GM12878 (cell line): ENCODE measurements around the gene CHERP. TPM values are rescaled to one million over a fixed set of nuclear protein-coding genes. Genes with fewer than 3 reads are reported as not detected.
A peak's percentile ranks its signal among the peaks of the same experiment; 100 is the strongest.

Experiments used
- ATAC-seq: fragments of 200-7000 bp; cut with Tn5 transposase; 3 replicates; pipeline ENCODE4 v1.9.1; 2020; ENCODE audit warnings: mild to moderate bottlenecking, moderate library complexity
- BruUV-seq: library from RNA; stranded (reverse); fragments of 400-500 nt; replicated peaks from 2 replicates; lab custom pipeline; 2021; lab: Mats Ljungman, UMichigan
- CTCF ChIA-PET: fragments of 300-600 bp; sonication (Branson Sonifier 250); formaldehyde crosslinking; extraction: SDS; loops from one replicate; lab custom pipeline; 2021; ENCODE audit warnings: inconsistent platforms; lab: Yijun Ruan, JAX
- POLR2A ChIA-PET: fragments of 350-600 bp; formaldehyde crosslinking; extraction: SDS; loops from one replicate; lab custom pipeline; 2021; ENCODE audit warnings: inconsistent platforms; lab: Charles Lee
- RAD21 ChIA-PET: fragments of 300-600 bp; sonication (Branson Sonifier 250); formaldehyde crosslinking; loops from one replicate; lab custom pipeline; 2023; ENCODE audit warnings: antibody characterized with exemption; ENCODE audit not compliant: unreplicated experiment; lab: Charles Lee
- SMC1A ChIA-PET: fragments of 300-600 bp; sonication (Branson Sonifier 250); formaldehyde crosslinking; loops from one replicate; lab custom pipeline; 2023; ENCODE audit not compliant: unreplicated experiment, uncharacterized antibody; lab: Charles Lee
- DNase-seq: peaks from one replicate; pipeline ENCODE4 v3.0.0-alpha.2; 2011; ENCODE audit warnings: low read depth, low spot score
- FAIRE-seq: peaks from 3 replicates; lab custom pipeline; 2011; peaks lifted over from hg19 to GRCh38; lab: Jason Lieb, UNC
- H2AFZ ChIP-seq: 2 replicates; pipeline ENCODE4 v1.6.0; 2011; ENCODE audit warnings: low read depth, low read length, control low read depth; ENCODE audit not compliant: control insufficient read depth
- H3K27ac ChIP-seq: 2 replicates; pipeline ENCODE4 v1.5.1; 2011; ENCODE audit warnings: control low read depth; ENCODE audit not compliant: control insufficient read depth, insufficient read depth
- H3K27me3 ChIP-seq, 2 experiments: replicated peaks in 1 of 2; 2 replicates each; pipeline versions ENCODE4 v1.6.0 to v1.6.1; 2011; ENCODE audit warnings: low read length in 1 of 2; ENCODE audit not compliant: control insufficient read depth in 2 of 2, insufficient read depth in 2 of 2
- H3K36me3 ChIP-seq, 2 experiments: 2 replicates each; pipeline ENCODE4 v1.5.1; 2011; ENCODE audit warnings: low read length in 1 of 2; ENCODE audit not compliant: control insufficient read depth in 2 of 2, insufficient read depth in 2 of 2
- H3K4me1 ChIP-seq: 2 replicates; pipeline ENCODE4 v1.6.1; 2011; ENCODE audit warnings: mild to moderate bottlenecking, low read length, moderate library complexity, mixed read lengths; ENCODE audit not compliant: control insufficient read depth, insufficient read depth
- H3K4me2 ChIP-seq: 2 replicates; pipeline ENCODE4 v1.6.0; 2011; ENCODE audit warnings: control low read depth; ENCODE audit not compliant: control insufficient read depth, insufficient read depth
- H3K4me3 ChIP-seq: fragments of 200-600 bp; sonication (generic); 2 replicates; pipeline ENCODE4 v1.5.1; 2016
- H3K79me2 ChIP-seq: 2 replicates; pipeline ENCODE4 v1.6.0; 2011; ENCODE audit warnings: low read length; ENCODE audit not compliant: control insufficient read depth, insufficient read depth
- H3K9ac ChIP-seq: 2 replicates; pipeline ENCODE4 v1.8.0; 2011; ENCODE audit warnings: low read length, control low read depth, mixed read lengths; ENCODE audit not compliant: control insufficient read depth, insufficient read depth
- H3K9me3 ChIP-seq: replicated peaks from 3 replicates; pipeline ENCODE4 v1.5.1; 2011; ENCODE audit warnings: mild to moderate bottlenecking, low read length; ENCODE audit not compliant: control insufficient read depth, insufficient read depth
- H4K20me1 ChIP-seq: 2 replicates; pipeline ENCODE4 v1.6.0; 2011; ENCODE audit not compliant: control insufficient read depth, insufficient read depth
- NR2C1 ChIP-seq: fragments of 450-650 bp; IDR thresholded peaks from 2 replicates; pipeline ENCODE4 v1.6.1; 2017; ENCODE audit warnings: antibody characterized with exemption, mild to moderate bottlenecking, moderate library complexity
- RAD51 ChIP-seq: fragments of 450-650 bp; IDR thresholded peaks from 2 replicates; pipeline ENCODE4 v1.6.1; 2016; ENCODE audit warnings: moderate library complexity, mild to moderate bottlenecking, inconsistent platforms
- RCOR1 ChIP-seq: conservative IDR thresholded peaks from 2 replicates; pipeline ENCODE4 v1.6.1; 2012; ENCODE audit warnings: low read depth, low read length, improper control_type of control experiment
- ZZZ3 ChIP-seq: IDR thresholded peaks from 2 replicates; pipeline ENCODE4 v1.6.1; 2011; ENCODE audit warnings: low read depth; ENCODE audit not compliant: control insufficient read depth, insufficient read length
- WGBS: methylation state at CpG from one replicate; pipeline ENCODE4 v1.1.6; 2016; ENCODE audit warnings: low lambda C conversion rate; ENCODE audit not compliant: insufficient replicate concordance, insufficient coverage; ENCODE audit errors: missing lambda C conversion rate; 5-methylcytosine and 5-hydroxymethylcytosine counted together
- in situ Hi-C: fragments of 300-500 bp; cut with MboI; formaldehyde crosslinking; loops from 9 replicates; pipeline ENCODE4 v1.14.3; 2018; ENCODE audit warnings: mixed read lengths
- intact Hi-C: fragments of 100-400 bp; cut with micrococcal nuclease; formaldehyde crosslinking; loops from one replicate; pipeline ENCODE4 v1.14.2; 2022; ENCODE audit not compliant: unreplicated experiment
- polyA plus RNA-seq, 11 experiments: library from polyadenylated mRNA; depleted of rRNA in 4 of 11; unstranded in 6 of 11; stranded (reverse) in 5 of 11; fragments of >200 nt; fragmentation: Nextera tagmentation in 4 of 11; fragmentation: Illumina TruSeq in 1 of 11; extraction: Ambion mirVana in 4 of 11; extraction: Trizol in 1 of 11; gene quantifications; 1 replicate in 1 of 11; 2 replicates in 10 of 11; pipeline versions ENCODE4 v1.2.1 to v1.2.3, GENCODE V29; 2011 to 2016; ENCODE audit warnings: inconsistent platforms in 2 of 11, missing spikeins in 2 of 11, low read depth in 1 of 11
- total RNA-seq, 4 experiments: library from RNA; depleted of rRNA in 3 of 4; stranded (reverse); fragments of >200 nt in 3 of 4; fragmentation: Illumina TruSeq in 1 of 4; extraction: Trizol in 1 of 4; gene quantifications; 2 replicates each; pipeline versions ENCODE4 v1.2.1 to v1.2.3, GENCODE V29; 2013 to 2021

The CHERP gene
- total and polyA plus RNA-seq, 10 of the 15 experiments (the other 5 are each of a cell fraction or from before 2014, with no cell fraction given): 0.66 to 65.3 (median 12.2) TPM

DNA sequence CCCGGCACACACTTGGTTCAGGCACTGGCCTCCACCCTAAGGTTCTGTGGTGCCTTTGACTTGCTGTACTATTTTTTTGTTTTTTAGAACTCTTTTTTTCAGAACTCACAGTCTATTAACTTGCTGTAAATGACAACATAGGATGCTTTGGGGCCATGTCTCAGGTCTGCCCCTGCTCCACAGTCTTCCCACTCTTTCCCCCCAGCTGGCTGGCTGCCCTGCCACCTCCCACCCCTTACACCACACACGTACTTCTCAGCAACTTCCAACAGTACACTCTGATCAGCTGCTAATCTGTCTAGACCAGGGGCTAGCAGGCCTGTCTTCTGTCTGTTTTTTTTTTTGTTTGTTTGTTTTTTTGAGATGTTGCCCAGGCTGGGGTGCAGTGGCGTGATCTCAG lies 38.0 kb downstream of the CHERP start:
- no peak overlapping the region for H3K9ac ChIP-seq
- CTCF ChIA-PET: no interaction called here
- FAIRE-seq (no peak), ATAC-seq (no peak), DNase-seq (no peak)
- no peak overlapping the region for H3K4me2 ChIP-seq
- H3K27ac ChIP-seq: no peak overlapping the region
- no peaks in the 10 kb centered on the region for H3K9me3 ChIP-seq
- intact Hi-C loops (no loop called here), in situ Hi-C loops (no loop called here)
- SMC1A ChIA-PET: no interaction called here
- no peaks in the 10 kb centered on the region for H4K20me1 ChIP-seq
- peaks cover 0 to 4% of the 10 kb centered on the region in 2 experiments for H3K36me3 ChIP-seq
- H3K27me3 ChIP-seq: no peaks in the 10 kb centered on the region
- RAD21 ChIA-PET: no interaction called here
- POLR2A ChIA-PET: no interaction called here
- 62% methylated on average over 3 of the region's 3 CpGs for WGBS
- no peaks in the 10 kb centered on the region for H3K79me2 ChIP-seq
- no peak overlapping the region for H2AFZ ChIP-seq
- BruUV-seq: no TSS peak
- H3K4me3 ChIP-seq: no peak overlapping the region
- no peaks in the 10 kb centered on the region for H3K4me1 ChIP-seq
- no peak for TF ChIP-seq RAD51

DNA sequence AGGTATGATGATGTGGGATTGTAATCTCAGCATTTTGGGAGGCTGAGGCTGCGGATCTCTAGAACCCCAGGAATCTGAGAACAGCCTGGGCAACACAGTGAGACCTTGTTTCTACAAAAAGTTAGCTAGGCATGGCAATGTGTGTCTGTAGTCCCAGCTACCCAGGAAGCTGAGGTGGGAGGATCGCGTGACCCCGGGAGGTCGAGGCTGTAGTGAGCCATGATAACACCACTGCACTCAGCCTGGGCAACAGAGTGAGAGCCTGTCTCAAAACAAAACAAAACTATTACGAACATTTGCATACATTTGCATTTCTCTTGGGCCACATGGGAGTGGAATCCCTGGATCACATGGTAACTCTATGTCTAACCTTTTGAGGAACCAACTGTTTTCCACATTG lies 44.4 kb downstream of the CHERP start:
- ATAC-seq (no peak), FAIRE-seq (no peak), DNase-seq (no peak)
- Histone ChIP-seq H3K4me1 (peaks cover 3% of the 10 kb centered on the region; the same call in 1 of the 2 replicates), H3K4me2 (peak overlapping the region; percentile 25; the same call in 1 of the 2 replicates), H3K27me3 (no peaks in the 10 kb centered on the region), H3K9ac (no peak overlapping the region), H3K36me3 (peaks cover 0 to 4% of the 10 kb centered on the region in 2 experiments; a peak in 1 of 4 replicates), H2AFZ (no peak overlapping the region), H4K20me1 (no peaks in the 10 kb centered on the region), H3K27ac (no peak overlapping the region), H3K4me3 (no peak overlapping the region), H3K79me2 (peaks cover 10% of the 10 kb centered on the region), H3K9me3 (no peaks in the 10 kb centered on the region)
- ChIA-PET SMC1A (interaction anchor here (1.6 to 3.0 kb wide), 2 partner anchors 11 to 27 kb away, joined by 4 to 11 read pairs; no protein-coding TSS in a partner anchor), CTCF (no interaction called here), POLR2A (interaction anchor here (0.6 kb wide), 2 partner anchors 26 to 53 kb away, joined by 4 to 7 read pairs; no protein-coding TSS in a partner anchor), RAD21 (no interaction called here)
- intact Hi-C loops: loop anchor here (2.0 kb wide), 1 partner anchor 53 kb away; no protein-coding TSS in a partner anchor
- in situ Hi-C loops: no loop called here
- BruUV-seq: no TSS peak
- 89% methylated on average over 6 of the region's 6 CpGs for WGBS
- no peak for TF ChIP-seq NR2C1
- no peak for TF ChIP-seq ZZZ3
- no peak for TF ChIP-seq RCOR1
